H1 (cell line): Measurements from ENCODE around the gene DCTPP1. TPM values are rescaled to one million over a fixed set of nuclear protein-coding genes. Genes with fewer than 3 reads are reported as not detected.

Source experiments
- CBX5 ChIP-seq: fragments of 300-800, 300-1000 bp; sonication (generic); IDR thresholded peaks from 2 replicates; pipeline ENCODE4 v1.7.1; 2016; ENCODE audit warnings: antibody characterized with exemption, low read length, low read depth
- CEBPB ChIP-seq: IDR thresholded peaks from 2 replicates; pipeline ENCODE4 v1.6.1; 2012; ENCODE audit warnings: low read depth, low read length
- EZH2 ChIP-seq: fragments of 200-600 bp; sonication (generic); IDR thresholded peaks from 2 replicates; pipeline ENCODE4 v1.7.1; 2012; ENCODE audit warnings: low read depth, mild to moderate bottlenecking, moderate library complexity, low read length, inconsistent platforms; ENCODE audit not compliant: severe bottlenecking
- FOSL1 ChIP-seq: IDR thresholded peaks from 2 replicates; pipeline ENCODE4 v1.6.1; 2011; ENCODE audit warnings: mild to moderate bottlenecking, low read depth, low read length, moderate library complexity; ENCODE audit not compliant: insufficient read depth
- KDM4A ChIP-seq: IDR thresholded peaks from one replicate; pipeline ENCODE4 v1.7.1; 2012; ENCODE audit warnings: low read depth, mild to moderate bottlenecking, moderate library complexity, low read length, inconsistent platforms; ENCODE audit not compliant: severe bottlenecking
- KDM5A ChIP-seq: fragments of 200-600 bp; IDR thresholded peaks from 2 replicates; pipeline ENCODE4 v1.7.1; 2012; ENCODE audit warnings: mild to moderate bottlenecking, low read length, inconsistent platforms, mixed read lengths
- NRF1 ChIP-seq: IDR thresholded peaks from 2 replicates; pipeline ENCODE4 v1.6.1; 2011; ENCODE audit warnings: mild to moderate bottlenecking, low read depth, low read length, improper control_type of control experiment
- PHF8 ChIP-seq: fragments of 200-600 bp; sonication (generic); conservative IDR thresholded peaks from 2 replicates; pipeline ENCODE4 v1.7.1; 2012; ENCODE audit warnings: low read depth, mild to moderate bottlenecking, inconsistent platforms, low read length, moderate library complexity
- POU5F1 ChIP-seq: IDR thresholded peaks from 2 replicates; pipeline ENCODE4 v1.6.1; 2011; ENCODE audit warnings: low read depth, mild to moderate bottlenecking, low read length, moderate library complexity
- SIRT6 ChIP-seq: IDR thresholded peaks from one replicate; pipeline ENCODE4 v1.7.1; 2012; ENCODE audit warnings: low read length, inconsistent platforms
- SIX5 ChIP-seq: IDR thresholded peaks from 2 replicates; pipeline ENCODE4 v1.6.1; 2011; ENCODE audit warnings: mild to moderate bottlenecking, low read depth, low read length
- polyA plus RNA-seq, 7 experiments: library from polyadenylated mRNA; depleted of rRNA in 3 of 7; stranded (reverse) in 5 of 7; unstranded in 2 of 7; fragments of >200 nt in 5 of 7; fragments of 200-250 nt in 2 of 7; gene quantifications; 1 replicate in 5 of 7; 2 replicates in 1 of 7; 4 replicates in 1 of 7; pipeline versions ENCODE4 v1.2.1 to v1.2.3, GENCODE V29; 2011 to 2013; ENCODE audit warnings: missing spikeins in 2 of 7, mixed read lengths in 2 of 7
- total RNA-seq: library from RNA; stranded (reverse); fragmentation: NEBNext Ultra II Directional; extraction: Animal tissue kit (Norgen Biotek cat#: 25700); gene quantifications from 2 replicates; pipeline ENCODE4 v1.2.1, GENCODE V29; 2021
- TF ChIP-seq, protein P1 (sequence below): IDR thresholded peaks from 2 replicates; pipeline ENCODE4 v1.6.1; 2012; ENCODE audit warnings: inconsistent platforms

DCTPP1 gene
- total and polyA plus RNA-seq, 2 of the 8 experiments (the other 6 are each of a cell fraction or from before 2014, with no cell fraction given), result 94.5 to 103 TPM

DNA sequence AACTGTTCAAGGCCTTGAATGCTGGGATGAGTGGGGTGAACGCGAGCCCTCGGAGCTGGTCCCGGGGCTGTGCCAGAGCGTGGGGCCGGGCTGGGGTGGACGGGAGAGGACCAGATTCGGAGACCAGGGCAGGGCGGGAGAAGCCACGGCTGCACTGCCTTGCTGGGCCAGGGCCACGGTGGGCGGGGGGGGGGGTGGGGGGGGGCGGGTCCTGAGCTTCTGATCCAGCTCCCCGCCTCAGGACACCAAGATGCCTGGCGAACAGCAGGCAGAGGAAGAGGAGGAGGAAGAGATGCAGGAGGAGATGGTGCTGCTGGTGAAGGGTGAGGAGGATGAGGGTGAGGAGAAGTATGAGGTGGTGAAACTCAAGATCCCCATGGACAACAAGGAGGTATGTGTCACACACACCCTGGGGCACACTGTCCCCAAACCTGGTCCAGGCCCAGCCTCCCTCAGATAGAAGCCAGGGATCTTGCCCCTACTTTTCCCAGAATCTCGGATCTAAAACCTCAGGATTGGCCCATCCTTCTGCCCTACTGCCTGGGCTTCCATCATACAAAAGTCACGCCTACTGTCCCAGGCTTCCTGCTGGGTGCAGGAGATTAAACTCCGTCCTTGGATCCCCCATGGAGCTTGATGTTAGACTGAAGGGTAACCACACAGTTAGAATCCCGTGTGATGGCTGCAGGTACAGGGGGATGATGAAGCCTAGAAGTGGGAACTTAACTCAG, 21.9 kb downstream of the DCTPP1 start (continued):
- TF ChIP-seq NRF1 (no peak), EZH2 (no peak), CEBPB (no peak), CBX5 (no peak), POU5F1 (no peak), SIX5 (no peak), KDM4A (no peak), KDM5A (no peak), SIRT6 (no peak), FOSL1 (no peak), PHF8 (no peak; the same call in 1 of the 2 replicates)
- TF ChIP-seq, protein P1, sequence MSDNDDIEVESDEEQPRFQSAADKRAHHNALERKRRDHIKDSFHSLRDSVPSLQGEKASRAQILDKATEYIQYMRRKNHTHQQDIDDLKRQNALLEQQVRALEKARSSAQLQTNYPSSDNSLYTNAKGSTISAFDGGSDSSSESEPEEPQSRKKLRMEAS, result no peak
